CD4-positive, alpha-beta T cell treated with Interleukin-4 for 1 hour (primary cell): ENCODE measurements around the gene TIMM13.
"Not testable (repeated sequence)": the region's sequence is repeated elsewhere in the genome, so short reads cannot be mapped to it uniquely, and the experiment has no call there.

Source experiments
- DNase-seq, 2 donors: peaks; one replicate each; pipeline ENCODE4 v3.0.0-alpha.2; 2020 to 2022

Gene TIMM13

DNA sequence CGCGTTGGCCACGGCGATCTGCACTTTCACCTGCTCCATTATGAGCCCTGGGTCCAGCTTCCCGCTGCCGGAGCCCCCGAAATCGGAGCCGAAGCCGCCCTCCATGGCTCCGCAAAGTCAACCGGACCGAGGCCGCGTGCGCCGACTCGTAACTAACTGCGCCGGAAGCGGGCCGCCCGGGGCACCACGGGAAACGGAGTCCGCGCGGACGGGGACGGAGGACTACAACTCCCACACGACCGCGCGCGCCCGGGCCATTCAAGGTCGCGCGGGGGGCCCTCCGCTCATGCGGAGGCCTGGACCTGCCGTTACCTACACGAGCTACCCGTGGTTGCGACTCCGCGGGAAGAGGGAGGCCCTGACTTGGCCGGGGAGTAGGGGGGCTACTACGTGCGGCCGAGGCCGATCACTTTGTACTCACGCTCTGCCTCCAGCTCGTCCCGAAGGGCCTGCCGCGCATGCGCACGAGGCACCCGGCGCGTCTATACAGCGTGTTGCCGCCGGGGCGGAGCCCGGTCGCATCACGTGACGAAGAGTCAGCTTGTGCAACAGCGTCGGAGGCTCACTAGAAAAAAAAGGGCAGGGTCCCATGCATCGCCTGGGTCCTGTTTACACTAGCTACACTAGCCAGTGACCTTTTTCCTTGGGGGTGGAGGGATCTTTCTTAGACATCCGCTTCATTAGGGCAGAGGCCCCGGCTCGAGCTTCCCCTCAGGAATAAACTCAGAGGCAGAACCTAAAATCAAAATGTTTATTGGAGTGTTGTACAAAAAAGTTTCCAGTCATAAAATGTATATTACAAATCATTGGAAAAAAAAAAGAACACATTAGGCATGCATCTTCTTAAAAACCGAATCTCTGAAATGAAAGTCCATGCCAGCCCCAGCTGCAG is at the start of gene TIMM13:
TSS of gene TIMM13 (minus strand) at position 158 of the 892 bp plus-strand sequence. CDS start at position 105, 53 bp downstream.
- DNase-seq: peak; percentile 95

DNA sequence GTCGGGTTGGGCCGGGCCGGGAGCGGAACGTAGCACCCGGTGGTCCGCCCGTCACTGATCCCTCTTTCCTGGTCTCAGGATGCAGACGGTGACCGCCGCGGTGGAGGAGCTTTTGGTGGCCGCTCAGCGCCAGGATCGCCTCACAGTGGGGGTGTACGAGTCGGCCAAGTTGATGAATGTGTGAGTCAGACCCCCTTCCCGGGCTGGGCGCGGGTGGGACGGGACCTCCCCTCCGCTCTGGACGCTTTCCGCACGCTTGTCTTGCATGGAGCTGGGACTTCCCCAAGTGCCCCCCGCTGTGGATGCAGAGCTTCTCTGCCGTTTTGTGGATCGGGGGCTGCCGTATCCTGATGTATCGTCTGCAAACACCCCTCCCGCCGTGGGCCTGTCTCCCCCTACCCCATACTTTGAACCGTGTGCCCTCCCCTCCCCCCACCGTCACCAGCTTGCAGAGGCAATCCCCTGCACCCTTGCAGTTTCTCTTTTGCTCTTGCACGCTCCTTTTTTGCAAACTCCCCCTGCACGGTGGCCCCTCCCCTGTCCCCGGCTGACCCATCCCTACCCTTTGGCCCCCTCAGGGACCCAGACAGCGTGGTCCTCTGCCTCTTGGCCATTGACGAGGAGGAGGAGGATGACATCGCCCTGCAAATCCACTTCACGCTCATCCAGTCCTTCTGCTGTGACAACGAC is 49.2 kb upstream of the TIMM13 start:
- DNase-seq: peak; percentile 45 to 63

DNA sequence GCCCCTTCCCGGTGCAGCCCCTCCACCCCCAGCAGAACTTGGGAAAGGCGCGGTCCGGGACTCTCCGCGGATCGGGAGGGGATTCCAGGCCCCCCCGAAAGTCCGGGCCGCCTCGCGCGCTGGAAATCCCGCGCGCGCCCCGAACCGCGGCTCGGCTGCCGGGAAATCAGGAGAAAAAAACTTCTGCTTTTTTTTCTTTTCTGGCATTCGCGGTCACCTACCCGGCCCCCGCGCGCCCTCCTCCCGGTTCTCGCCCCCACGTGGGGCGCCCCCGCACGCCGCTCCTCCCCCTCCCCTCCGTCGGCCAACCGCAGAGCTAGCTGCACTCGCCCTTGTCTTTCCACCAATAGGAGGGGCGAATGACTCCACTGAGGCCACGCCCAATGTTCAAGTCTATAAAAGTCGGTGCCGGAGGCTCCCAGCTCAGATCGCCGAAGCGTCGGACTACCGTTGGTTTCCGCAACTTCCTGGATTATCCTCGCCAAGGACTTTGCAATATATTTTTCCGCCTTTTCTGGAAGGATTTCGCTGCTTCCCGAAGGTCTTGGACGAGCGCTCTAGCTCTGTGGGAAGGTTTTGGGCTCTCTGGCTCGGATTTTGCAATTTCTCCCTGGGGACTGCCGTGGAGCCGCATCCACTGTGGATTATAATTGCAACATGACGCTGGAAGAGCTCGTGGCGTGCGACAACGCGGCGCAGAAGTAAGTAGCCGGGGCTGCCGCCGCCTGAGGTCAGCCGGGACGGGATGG is 48.5 kb upstream of the TIMM13 start, which contains the start of gene GADD45B:
TSS of gene GADD45B (plus strand) at position 426 of the 749 bp plus-strand sequence. CDS start at position 658, 232 bp downstream.
- peak; percentile 97 to 98 for DNase-seq

DNA sequence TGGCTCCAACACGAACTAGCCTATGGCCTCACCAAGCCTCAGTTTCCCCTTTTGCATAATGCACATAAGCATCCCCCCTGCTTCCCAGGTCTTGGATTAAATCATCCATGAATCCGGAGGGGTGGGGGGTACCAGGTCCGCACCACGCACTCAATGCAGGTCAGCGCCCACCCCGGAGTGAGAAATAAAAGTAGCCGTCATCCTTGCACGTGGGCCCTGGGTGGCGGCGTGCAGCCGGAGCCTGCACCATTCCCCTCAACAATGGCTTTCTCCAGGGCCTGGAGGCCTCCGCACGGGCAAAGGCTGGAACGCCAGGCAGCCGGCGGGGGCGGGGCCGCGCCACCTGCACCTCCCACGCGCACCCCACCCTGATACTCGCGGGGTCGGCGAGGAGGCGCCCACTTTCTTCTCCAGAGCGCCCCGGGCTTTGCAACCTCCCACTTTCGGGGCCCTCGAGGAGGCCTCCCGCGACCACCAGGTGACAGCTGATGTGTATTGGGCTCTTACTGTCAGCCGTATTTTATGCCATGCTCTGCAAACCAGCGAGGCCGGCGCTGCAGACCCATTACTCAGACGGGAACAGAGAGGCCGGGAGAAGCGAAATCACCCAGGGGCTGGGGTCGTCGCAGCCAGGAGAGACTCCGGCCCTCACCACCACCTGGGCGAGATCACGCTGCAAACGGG is 47.8 kb upstream of the TIMM13 start:
- DNase-seq: peak; percentile 44 to 63

DNA sequence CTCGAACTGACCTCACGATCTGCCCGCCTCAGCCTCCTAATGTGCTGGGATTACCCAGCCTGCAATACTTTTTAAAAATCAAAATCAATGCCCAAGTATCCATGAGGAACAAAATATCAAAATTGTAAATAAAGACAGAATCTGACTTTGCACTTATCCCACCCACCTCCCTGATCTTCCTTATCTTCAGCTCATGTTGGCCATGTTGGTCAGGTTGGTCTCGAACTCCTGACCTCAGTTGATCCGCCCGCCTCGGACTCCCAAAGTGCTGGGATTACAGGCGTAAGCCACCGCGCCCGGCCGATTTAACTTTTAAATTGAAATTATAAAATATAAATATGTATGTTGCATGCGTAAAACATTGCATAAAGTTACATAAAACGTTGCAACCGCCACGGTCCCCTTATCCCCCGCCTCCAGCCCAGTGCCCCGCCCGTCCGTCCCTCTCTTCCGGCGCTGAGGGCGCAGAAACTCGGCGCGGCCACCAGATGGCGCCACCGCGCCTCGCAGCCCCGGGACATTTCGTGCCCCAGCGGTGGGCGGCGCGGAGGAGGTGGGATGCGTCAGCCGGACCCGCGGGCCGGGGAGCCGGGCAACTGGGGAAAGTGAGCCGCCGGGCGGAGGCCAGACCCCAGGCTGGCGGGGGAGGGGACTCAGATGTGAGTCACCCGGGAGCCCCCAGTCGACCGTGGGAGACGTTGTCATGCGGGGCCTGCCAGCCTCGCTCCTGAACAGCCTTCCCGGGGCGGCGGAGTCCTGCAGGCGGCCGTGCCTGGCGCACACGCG is 47.0 kb upstream of the TIMM13 start:
- DNase-seq: peak; percentile 84 to 86

DNA sequence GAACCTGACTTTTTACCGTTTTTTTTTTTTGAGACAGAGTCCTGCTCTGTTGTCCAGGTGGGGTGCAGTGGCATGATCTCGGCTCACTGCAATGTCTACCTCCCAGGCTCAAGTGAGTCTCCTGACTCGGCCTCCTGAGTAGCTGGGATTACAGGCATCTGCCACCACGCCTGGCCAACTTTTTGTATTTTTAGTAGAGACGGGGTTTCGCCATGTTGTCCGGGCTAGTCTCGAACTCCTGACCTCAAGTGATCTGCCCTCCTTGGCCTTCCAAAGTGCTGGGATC is 42.5 kb upstream of the TIMM13 start:
- DNase-seq: not testable (repeated sequence)

DNA sequence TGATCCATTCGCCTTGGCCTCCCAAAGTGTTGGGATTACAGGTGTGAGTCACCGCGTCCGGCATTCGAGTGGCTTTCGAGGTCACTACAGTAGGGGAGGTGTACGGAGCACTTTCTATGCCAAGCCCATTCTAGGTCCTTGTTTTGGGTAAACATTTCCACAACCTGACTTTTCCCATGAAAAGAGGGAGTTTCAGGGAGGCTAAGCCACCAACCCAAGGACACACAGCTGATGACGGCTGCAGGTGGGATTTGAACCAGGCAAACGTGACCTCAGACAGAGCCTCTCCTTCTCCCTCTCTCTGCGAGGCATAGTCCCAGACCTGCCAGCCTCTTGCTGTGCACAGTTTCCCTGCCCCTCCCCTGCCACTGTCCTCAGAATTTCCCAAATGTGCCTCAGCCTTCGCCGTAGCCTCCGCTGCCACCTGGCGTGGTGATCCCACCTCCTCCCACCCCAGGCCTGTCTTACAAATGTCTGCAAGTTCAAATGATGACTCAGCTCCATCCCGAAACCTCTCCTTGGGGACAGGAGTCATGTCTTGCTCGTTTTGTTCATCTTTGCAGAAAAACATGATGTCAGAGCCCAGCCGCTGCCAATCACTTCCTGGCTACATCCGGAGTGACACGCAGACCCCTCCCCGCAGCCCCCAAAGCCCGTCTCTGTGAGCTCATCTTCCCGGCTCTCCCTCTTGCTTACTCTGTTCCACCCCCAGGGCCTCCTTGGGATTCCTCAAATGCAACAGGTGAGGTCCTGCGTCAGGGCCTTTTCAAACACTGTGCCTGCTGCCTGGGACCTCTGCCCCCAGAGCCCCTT is 41.9 kb upstream of the TIMM13 start:
- peak in 1 of 2 donors; percentile 31 for DNase-seq

DNA sequence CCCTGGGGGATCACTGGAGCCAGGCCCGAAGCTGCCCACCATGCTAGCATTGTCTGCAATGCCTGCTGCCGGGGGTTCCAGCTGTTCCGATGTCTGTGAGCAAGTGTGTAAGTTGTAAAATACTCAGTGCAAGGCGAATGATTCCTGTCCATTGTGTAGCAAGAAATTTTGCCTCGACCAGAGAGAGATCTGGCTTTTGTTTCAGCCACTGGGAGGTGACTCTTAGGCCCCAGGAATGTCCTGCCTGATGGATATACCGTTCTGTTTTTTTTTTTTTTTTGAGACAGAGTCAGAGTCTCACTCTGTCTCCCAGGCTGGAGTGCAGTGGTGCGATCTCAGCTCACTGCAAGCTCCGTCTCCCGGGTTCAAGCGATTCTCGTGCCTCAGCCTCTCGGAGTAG is 41.2 kb upstream of the TIMM13 start:
- no peak for DNase-seq

DNA sequence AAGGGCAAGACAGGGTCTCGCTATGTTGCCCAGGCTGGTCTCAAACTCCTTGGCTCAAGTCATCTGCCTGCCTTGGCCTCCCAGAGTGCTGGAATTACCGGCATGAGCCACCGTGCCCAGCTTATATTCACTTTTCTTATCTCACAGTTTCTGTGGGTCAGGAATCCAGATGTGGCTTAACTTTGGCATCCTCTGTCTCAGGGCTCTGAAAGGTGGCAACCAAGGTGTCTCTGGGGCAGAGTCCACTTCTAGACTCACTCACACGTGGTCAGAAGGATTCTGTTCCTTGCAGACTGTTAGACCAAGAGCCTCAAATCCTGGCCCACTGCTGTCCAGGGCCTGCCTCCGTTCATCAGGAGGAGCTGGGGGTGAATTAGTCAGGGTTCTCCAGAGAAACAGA is 37.0 kb upstream of the TIMM13 start:
- DNase-seq: no peak

DNA sequence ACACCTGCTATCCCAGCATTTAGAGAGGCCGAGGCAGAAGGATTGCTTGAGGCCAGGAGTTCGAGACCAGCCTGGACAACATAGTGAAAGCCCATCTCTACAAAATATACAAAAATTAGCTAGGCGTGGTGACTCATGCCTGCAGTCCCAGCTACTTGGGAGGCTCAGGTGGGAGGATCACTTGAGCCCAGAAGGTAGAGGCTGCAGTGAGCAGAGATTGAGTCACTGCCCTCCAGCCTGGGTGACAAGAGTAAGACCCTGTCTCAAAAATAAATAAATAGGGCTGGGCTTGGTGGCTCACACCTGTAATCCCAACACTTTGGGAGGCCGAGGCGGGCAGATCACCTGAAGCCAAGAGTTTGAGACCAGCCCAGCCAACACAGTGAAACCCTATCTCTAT is 36.3 kb upstream of the TIMM13 start:
- not testable (repeated sequence) for DNase-seq

DNA sequence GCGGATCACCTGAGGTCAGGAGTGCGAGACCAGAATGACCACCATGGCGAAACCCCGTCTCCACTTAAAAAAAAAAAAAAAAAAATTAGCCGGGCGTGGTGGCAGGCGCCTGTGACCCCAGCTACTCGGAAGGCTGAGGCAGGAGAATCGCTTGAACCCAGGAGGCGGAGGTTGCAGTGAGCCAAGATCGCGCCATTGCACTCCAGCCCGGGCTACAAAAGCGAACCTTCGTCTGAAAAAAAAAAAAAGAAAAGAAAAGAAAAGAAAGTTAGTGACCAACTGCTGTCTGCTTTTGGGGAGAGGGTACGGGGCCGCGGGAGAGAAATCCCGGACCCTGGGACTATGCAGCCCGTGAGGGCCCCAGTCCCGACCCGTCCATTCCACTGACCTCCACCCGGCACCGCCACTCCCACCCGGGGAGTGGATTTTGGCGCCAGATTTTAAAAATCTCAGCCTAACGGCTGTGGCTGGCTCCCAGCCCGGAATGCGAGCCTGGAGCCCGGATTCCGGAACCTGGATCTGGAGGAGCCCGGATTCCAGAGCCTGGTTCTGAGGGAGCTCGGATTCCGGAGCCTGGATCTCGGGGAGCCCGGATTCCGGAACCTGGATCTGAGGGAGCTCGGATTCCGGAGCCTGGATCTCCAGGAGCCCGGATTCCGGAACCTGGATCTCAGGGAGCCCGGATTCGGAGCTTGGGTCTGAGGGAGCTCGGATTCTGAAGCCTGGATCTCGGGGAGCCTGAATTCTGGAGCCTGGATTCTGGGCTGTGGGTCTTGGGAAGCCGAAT is 35.4 kb upstream of the TIMM13 start:
- no peak for DNase-seq

DNA sequence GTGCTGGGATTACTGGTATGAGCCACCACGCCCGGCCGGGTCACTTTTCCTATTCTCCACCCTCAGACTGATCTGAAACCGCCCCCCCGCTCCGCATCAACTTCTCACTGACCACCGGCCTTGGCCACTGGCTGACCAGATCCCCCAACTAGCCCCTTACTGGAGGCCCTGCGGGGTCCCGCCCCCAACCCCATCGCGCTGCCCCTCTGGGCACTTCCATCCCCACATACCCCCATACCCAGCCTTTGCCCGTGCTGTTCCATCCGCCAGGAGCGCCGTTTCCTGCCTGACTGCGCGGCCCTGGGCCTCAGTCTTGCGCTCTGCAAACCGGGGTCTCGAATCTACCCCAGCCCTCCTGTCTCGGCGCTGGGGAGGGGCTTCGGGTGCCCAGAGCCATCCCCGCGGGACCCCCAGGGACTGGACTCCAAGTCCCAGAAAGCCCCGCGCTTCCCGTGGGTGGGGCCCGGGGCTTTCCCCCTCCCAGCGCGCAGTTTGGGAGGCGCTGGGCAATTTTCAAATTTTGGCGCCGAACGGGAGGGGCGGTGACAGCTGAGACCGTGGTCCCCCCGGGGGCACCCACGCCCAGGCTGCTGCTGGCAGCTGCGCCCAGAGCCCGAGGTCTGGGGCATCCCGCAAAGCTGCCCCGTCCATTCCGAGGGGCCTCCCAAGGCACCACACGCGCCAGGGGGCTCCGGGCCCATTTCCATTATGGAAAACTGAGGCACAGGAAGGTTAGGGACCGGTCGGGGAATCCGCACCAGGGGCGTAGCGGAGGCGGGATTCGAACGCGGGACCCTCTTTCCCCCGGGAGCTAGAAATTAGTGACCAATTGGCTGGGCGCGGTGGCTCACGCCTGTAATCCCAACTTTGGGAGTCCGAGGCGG is 34.6 kb upstream of the TIMM13 start:
- peak; percentile 51 to 61 for DNase-seq

DNA sequence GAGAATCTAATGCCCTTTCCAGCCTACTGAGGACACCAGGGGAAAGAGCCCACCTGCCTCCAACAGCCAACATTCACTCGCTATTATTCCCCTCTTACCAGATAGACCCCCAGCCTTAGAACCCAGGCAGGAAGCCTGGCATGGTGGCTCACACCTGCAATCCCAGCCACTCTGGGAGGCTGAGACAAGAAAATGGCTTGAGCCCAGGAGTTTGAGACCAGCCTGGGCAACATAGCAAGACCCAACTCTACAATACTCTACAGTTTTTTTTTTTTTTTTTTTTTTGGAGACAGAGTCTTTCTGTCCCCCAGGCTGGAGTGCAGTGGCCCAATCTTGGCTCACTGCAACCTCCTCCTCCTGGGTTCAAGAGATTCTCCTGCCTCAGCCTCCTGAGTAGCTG is 32.9 kb upstream of the TIMM13 start:
- DNase-seq: no peak

DNA sequence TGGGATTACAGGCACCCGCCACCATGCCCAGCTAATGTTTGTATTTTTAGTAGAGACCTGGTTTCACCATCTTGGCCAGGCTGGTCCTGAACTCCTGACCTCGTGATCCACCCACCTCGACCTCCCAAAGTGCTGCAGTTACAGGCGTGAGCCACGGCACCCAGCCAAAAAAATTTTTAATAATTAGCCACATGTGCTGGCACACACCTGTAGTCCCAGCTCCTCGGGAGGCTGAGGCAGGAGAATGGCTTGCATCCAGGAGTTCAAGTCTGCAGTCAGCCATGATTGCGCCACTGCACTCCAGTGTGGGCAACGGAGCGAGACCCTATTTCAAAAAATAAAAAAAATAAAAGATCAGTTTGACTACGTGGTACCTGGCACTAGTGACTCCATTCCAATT is 31.4 kb upstream of the TIMM13 start:
- DNase-seq: not testable (repeated sequence)

DNA sequence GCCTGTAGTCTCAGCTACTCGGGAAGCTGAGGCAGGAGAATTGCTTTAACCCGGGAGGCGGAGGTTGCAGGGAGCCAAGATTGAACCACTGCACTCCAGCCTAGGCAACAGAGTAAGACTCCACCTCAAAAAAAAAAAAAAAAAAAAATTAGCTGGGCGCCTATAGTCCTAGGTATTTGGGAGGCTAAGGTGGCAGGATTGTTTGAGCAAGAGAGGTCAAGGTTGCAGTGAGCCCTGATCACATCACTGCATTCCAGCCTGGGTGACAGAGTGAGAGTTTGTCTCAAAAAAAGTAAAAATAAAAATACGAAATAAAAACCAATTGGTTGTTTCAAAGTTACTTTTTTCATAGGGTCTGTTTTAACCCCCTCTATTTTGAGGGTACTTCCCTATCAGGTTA is 30.7 kb upstream of the TIMM13 start:
- no peak for DNase-seq

DNA sequence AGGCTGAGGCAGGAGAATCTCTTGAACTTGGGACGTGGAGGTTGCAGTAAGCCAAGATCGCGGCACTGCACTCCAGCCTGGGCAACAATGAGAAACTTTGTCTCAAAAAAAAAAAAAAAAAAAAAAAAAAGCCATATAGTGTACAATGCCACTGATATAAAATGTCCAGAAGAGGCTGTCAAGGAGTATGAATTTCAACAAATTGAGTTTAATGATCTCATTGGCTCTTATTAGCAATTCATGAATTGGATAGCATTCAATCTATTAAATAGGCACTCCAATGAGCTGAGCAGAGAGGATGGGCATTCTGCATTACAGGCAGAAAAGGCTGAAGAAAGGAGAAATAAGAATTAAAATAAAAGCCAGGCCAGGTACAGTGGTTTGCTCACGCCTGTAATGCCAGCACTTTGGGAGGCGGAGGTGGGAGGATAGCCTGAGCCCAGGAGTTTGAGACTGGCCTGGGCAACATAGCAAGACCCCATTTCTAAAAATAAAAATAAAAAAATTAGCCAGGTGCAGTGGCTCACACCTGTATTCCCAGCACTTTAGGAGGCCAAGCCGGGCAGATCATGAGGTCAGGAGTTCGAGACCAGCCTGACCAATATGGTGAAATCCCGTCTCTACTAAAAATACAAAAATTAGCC is 30.1 kb upstream of the TIMM13 start:
- DNase-seq: no peak

DNA sequence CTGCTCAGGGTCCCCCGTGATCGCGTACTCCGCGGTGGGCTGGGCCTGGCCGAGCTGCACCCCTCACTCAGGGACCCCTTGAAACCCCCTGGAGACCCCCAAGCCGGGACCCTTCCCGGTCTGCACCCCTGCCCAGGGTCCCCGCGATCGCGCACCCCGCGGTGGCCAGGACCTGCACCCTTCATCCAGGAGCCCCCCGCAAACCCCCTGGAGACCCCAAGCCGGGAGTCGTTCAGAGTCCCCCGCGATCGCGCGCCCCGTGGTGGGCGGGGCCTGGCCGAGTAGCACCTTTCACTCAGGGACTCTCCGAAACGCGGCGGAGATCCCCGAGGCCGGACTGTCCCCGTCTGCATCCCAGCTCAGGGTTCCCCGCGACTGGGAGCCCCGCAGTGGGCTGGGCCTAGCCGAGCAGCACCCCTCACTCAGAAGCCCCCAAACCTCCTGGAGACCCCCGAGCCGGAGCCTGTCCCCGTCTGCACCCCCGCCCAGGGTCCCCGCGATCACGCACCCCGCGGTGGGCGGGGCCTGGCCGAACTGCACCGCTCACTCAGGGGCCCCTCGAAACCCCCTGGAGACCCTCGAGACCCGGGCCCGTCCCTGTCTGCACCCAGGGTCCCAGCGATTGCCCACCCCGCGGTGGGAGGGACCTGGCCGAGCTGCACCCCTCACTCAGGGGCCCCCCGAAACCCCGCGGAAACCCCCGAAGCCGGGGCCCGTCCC is 28.6 kb upstream of the TIMM13 start:
- peak; percentile 47 to 56 for DNase-seq
